Measurements from ENCODE around the gene PABPC1L.

DNA sequence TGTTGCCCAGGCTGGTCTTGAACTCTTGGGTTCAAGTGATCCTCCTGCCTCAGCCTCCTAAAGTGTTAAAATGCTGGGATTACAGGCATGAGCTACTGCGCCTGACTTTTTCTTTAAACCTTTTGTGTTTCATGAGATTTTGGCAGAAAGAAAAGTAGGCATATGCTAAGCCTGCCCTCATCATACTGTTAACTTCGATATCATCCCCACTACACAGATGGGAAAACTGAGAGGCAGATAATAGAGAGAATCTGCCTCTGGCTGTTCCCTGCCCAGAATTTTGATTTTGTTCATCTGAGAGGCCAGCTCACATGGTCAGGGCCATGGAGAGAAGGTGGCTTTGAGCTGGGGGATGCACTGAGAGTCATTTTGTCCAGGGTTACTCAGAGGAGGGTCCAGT is 7.5 kb downstream of the PABPC1L start:
- TF ChIP-seq, protein P1, sequence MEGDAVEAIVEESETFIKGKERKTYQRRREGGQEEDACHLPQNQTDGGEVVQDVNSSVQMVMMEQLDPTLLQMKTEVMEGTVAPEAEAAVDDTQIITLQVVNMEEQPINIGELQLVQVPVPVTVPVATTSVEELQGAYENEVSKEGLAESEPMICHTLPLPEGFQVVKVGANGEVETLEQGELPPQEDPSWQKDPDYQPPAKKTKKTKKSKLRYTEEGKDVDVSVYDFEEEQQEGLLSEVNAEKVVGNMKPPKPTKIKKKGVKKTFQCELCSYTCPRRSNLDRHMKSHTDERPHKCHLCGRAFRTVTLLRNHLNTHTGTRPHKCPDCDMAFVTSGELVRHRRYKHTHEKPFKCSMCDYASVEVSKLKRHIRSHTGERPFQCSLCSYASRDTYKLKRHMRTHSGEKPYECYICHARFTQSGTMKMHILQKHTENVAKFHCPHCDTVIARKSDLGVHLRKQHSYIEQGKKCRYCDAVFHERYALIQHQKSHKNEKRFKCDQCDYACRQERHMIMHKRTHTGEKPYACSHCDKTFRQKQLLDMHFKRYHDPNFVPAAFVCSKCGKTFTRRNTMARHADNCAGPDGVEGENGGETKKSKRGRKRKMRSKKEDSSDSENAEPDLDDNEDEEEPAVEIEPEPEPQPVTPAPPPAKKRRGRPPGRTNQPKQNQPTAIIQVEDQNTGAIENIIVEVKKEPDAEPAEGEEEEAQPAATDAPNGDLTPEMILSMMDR (IDR thresholded peaks at IDR 0.05), result no peak
- TF ChIP-seq POLR2AphosphoS5 (IDR thresholded peaks at IDR 0.05) (no peak), EP300 (IDR thresholded peaks at IDR 0.05; ENCODE audit: low read depth) (no peak)

All from transverse colon (tissue), 4 donors.